ENCODE data around the gene MRPL12.

Gene MRPL12

DNA sequence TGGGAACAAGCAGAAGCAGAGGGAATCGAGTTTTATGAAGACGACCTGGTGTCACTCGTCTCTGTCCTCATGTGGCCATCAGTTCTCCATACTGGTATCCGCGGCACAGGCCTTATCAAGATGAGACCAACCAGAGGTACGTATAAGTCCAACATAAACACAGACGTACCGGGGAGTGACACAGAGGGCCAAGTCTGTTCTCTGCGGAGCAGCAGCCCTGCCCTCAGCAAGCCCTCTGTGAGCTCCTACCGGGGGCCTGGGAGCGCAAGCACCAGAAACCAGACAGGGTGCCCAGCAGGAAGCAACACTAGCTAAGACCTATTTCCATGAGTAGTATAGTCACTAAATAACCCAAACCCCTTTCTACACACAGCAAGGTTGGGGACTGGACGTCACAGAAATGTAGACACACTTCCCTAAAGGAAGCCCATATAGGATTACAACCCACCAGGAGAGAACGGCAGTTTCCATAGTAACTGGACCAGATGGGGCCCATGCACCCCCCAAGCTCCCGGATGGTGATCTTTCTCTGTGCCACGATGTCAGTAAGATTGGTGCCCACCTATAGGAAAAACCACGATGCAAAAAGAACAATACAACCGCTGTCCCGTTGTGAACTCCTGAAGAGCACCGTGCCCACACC, 20.5 kb upstream of the MRPL12 start:
- no peak for DNase-seq (ENCODE audit: low read depth in 2 of 2)

DNA sequence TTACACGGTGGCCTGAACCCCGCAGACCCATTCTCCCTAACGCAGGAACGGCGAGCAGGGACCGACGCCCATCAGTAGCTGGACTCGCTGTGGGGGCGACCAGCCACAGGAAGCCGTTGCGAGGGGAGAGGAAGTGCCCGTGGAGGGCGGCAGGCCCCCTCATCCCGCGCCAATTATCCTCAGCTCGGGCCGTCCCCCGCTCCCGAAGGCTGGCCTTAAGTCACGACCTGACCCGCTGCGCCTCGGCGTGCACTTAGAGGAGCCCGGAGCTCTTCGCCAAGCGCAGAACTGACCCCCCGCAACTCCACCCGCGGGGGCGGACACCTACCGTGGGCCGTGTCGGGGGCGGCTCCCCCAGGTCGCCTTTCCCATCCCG, 20.0 kb upstream of the MRPL12 start:
- DNase-seq (ENCODE audit: low read depth in 2 of 2): no peak

DNA sequence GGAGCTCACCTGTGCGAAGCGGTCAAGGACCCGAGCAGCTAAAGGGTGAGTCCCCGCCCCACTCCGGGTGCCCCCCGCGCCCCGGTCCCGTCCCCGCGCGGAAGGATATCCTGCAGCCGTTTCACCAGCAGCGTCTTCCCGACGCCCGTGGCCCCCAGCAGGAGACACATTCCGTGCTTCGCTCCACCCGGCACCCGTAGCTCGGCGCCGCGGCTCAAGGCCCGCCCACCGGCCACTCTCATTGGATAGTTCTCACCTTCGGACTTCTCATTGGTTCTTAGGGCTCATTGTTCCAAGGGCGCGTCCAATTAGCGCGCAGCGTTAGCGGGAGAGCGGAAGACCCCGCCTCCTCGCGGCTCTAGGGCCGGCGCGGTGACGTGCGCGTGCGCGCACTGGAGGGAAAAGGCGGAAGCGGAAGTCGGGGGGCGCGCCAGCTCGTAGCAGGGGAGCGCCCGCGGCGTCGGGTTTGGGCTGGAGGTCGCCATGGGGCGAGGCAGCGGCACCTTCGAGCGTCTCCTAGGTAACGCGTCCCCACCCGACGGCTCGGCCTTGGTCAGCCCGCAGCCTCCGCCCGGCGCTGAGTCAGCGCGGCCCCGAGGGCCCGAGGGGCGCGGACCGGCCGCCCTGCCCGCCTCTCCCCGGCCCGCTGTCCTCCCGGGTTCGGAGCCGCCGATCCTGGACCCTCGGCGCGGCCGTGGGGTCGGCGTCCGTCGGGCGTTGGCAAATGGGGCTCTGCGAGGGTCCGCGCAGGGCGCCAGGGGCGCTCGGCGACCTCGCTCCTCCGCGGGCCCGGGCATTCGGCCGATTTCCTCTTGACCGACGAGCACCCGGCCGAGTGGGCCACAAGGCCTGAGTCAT, 19.4 kb upstream of the MRPL12 start, which contains the start of the genes ARL16 and HGS:
Gene ARL16 (minus strand): TSS at position 214 of the 858 bp plus-strand sequence. CDS start 44 bp downstream, at position 170.
Gene HGS (plus strand): TSS at position 428 of the 858 bp plus-strand sequence. CDS start 56 bp downstream, at position 484.
- peak; percentile 94 to 96 for DNase-seq (ENCODE audit: low read depth in 2 of 2)

DNA sequence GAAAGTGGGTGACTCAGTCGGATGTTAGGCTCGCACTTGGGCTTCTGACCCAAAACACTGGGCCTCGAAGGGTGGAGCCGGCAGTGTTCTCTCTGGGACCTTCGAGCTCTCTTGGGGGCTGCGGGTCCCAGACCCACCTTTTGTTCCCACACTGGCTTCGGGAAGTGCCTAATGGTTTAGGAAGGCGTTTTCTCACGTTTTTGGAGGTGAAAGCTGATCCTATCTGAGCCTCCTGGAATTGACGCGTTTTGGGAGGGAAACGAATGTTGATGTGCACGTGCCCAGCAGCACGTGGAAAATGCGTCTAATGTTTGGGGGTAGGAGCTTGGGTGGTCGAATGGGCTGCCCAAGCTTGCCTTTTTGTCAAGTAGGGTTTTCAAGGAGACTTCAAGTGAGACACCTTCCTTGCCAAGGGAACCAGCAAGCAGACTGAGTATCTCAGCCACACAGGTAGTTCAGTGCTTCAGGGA, 18.7 kb upstream of the MRPL12 start:
- no peak for DNase-seq (ENCODE audit: low read depth in 2 of 2)

DNA sequence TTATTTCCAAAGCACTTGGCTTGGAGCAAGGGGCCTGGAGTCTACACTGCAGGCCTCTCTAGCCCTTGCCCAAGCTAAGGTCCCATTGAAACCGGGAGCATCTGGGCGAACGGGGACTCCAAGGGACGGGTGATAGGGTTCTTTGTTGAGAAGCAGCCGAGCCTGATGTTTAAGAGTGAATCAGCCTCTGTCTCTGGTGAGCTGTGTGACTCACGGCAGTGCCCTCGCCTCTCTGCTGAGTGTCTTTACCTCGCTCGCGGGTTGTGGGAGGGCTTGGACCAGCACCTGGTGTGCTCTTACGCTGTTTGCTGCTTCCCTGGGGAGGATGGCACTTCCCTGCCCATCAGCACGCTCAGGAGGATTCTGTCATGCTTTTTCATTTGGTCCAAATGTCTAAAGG, 18.1 kb upstream of the MRPL12 start:
- DNase-seq (ENCODE audit: low read depth in 2 of 2): peak in 1 of 2 donors; percentile 47

DNA sequence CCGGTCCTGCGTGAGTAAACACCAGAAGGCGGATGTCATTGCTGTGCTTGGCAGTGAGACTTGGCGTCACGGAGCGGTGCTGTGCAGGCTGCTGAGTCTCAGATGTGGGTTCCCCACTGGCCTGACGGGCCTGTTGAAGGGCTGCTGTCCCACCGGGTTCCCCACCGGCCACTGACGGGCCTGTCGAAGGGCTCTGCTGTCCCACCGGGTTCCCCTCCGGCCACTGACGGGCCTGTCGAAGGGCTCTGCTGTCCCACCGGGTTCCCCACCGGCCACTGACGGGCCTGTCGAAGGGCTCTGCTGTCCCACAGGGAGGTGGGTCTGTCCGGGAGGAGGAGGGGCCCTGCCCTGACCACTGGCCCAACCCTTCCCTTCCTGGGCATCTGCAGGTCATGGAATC, 16.6 kb upstream of the MRPL12 start:
- DNase-seq (ENCODE audit: low read depth in 2 of 2): no peak

DNA sequence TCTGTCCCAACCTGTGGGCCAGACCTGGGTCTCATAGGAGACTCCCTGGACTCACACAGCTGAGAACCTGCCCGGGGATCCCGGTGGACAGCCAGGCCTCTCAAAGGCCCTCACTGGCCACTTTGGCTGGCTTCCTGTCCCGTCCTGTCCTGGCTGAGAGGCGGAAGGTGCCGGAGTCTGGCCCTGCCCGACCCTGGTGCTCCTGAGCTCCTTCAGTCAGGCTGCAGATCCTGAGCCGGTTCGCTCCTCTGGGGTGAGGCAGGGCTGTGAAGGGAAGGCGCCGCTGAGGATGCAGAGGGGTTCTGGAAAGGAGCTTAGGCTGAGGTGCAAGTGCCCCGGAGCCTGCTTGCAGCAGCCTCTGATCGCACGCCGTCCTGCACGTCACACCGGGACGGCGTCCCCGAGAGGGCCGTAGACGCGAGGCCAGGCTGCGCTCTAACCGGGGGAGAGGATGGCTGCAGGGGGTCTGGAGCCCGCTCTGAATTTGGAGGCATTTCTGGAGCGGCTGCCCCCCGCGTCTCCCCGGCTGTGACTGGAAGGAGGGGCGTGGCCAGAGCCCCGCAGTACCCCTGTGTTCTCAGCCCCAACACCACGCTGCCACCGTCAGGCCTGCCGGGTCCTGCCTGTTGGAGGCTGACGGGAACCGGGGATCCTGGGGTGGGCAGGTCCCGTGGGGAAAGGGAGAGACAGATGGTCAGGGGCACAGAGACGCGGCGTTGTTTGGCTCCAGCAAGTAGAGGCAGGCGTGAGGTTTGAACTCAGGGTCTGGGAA, 15.2 kb upstream of the MRPL12 start:
- no peak for DNase-seq (ENCODE audit: low read depth in 2 of 2)

DNA sequence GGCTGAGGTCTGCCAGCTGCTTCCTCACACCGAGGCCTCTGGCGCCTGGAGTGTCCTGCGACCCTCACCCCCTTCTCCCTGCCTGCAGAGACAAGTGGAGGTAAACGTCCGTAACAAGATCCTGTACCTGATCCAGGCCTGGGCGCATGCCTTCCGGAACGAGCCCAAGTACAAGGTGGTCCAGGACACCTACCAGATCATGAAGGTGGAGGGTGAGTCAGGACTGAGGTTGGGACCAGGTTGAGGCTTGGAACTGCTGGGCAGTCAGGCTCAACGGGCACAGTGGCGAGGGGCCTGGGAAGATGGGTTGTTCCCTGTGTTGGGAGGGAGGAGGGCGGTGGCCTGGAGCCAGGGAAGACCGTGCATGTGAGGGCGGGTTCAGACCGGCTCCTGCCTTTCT, 14.6 kb upstream of the MRPL12 start:
- DNase-seq (ENCODE audit: low read depth in 2 of 2): no peak

DNA sequence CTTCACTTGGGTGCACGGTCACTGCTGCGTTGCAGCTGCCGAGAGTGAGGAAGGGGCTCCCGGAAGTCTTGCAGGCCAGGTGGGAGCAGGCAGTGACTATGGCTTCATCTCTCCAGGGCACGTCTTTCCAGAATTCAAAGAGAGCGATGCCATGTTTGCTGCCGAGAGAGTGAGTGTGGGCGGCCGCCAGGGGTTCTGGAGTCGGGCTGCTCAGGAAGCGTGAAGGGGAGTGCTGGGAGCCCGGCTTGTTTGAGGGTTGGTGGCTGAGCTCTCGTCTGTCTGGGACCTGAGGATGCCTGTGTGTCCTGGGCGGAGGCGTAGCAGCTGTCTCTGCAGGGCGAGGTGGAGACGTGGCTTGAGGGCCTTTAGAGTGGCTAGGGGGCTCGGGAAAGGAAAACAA, 13.1 kb upstream of the MRPL12 start:
- DNase-seq (ENCODE audit: low read depth in 2 of 2): no peak

DNA sequence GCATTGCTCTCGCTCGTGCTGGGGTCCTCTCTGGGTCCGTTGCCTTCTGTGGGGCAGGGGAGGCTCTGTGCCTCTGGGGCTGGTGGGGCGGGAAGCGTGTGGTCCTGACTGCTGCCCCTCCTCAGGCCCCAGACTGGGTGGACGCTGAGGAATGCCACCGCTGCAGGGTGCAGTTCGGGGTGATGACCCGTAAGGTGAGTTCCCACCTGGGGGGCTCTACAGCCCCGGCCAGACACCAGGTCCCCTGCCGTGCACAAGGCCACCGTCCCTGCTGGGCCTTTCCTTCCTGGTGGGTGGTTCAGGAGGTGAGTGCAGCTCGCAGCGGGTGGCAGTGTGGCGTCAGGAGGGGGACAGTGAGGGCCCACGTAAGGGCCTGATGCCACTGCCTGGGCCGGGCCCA, 12.6 kb upstream of the MRPL12 start:
- no peak for DNase-seq (ENCODE audit: low read depth in 2 of 2)

DNA sequence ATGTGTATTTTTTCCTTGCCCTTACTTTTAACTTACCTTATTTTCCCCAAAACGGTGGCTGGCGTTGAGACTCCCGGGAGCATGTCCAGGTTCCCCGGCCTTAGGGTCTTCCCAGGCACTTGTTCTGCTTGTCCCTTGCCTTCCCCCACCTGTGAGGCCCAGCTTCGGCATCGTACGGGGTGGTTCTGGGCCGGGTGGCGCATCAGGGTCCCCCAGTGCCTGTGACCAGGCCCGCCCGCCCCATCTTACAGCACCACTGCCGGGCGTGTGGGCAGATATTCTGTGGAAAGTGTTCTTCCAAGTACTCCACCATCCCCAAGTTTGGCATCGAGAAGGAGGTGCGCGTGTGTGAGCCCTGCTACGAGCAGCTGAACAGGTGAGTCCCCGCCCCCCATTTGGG, 12.0 kb upstream of the MRPL12 start:
- no peak for DNase-seq (ENCODE audit: low read depth in 2 of 2)

DNA sequence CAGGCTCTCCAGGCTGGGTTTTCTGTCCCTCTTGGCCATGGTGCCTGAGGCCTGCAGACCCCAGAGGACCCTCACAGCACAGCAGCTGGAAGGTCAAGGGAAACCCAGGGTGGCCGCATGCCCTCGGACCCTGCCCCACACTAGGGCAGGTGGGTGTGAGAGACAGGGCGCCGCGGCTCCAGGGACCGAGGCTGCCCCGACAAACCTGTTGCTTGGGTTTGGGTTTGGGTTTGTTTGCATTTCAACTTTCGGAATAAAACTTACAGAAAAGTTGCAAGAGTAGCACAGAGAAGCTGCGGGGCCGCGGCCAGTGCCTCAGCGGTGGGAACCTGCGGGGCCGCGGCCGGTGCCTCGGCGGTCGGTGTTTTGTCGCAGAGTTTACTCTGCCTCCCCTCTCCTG, 11.6 kb upstream of the MRPL12 start:
- DNase-seq (ENCODE audit: low read depth in 2 of 2): no peak

DNA sequence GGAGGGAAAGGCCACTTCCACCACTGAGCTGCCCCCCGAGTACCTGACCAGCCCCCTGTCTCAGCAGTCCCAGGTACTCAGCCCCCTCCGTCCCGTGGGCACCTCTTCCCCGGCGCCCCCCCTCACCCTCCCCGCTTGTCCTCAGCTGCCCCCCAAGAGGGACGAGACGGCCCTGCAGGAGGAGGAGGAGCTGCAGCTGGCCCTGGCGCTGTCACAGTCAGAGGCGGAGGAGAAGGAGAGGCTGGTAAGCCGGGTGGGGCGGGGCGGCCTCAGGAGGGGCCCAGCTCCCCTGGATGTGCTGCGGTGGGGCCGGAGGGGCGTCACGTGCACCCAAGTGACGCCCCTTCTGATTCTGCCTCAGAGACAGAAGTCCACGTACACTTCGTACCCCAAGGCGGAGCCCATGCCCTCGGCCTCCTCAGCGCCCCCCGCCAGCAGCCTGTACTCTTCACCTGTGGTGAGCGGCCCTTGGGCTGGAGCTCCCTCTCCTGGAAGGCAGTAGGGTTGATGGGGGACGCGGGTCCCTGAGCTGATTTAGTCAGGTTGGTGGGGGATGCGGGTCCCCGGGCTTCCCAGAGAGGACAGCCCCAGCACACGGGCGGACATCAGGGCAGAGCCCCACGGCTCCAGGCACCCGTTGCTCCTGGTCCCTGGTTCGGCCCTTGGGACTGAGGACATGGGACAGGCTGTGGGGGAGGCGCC, 9.5 kb upstream of the MRPL12 start:
- DNase-seq (ENCODE audit: low read depth in 2 of 2): no peak

DNA sequence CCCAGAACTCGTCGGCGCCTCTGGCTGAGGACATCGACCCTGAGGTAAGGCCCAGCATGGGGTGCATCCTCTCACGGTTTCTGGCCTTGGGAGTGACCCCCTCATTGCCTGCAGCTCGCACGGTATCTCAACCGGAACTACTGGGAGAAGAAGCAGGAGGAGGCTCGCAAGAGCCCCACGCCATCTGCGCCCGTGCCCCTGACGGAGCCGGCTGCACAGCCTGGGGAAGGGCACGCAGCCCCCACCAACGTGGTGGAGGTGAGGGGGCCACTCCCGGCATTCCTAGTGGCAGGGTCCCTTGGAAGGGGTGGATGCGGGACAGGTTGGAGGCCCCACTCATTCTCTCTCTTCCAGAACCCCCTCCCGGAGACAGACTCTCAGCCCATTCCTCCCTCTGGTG, 8.4 kb upstream of the MRPL12 start:
- DNase-seq (ENCODE audit: low read depth in 2 of 2): no peak

DNA sequence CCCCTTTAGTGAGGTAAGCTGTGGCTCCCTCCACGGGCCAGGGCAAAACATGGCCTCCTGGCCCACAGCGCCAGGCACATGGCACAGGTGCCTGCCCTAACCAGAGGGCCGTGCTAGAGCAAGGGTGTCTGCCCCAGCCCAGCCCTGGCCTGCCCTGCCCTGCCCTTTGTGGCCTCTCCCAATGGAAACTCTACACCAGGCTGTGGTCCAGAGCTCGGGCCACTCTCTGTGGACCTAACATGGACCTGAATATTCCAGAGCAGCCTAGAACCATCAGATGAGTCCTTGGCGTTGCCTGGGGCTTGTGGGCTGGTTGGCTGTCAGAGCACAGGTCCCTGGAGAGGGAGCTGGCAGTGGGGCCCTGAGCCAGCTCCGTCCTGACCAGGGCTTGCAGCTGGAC, 8.0 kb upstream of the MRPL12 start:
- no peak for DNase-seq (ENCODE audit: low read depth in 2 of 2)

DNA sequence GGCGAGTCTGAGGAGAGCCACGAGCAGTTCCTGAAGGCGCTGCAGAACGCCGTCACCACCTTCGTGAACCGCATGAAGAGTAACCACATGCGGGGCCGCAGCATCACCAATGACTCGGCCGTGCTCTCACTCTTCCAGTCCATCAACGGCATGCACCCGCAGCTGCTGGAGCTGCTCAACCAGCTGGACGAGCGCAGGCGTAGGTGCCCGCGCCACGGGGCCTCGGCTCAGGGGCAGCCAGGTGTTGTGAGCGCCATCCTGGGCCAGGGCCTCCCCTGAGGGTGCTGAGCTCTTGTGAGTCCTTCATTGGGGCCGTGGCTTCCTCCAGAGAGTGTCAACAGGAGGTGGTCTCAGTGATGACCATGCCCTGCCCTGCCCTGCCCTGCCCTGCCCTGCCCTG, 7.4 kb upstream of the MRPL12 start:
- DNase-seq (ENCODE audit: low read depth in 2 of 2): no peak

DNA sequence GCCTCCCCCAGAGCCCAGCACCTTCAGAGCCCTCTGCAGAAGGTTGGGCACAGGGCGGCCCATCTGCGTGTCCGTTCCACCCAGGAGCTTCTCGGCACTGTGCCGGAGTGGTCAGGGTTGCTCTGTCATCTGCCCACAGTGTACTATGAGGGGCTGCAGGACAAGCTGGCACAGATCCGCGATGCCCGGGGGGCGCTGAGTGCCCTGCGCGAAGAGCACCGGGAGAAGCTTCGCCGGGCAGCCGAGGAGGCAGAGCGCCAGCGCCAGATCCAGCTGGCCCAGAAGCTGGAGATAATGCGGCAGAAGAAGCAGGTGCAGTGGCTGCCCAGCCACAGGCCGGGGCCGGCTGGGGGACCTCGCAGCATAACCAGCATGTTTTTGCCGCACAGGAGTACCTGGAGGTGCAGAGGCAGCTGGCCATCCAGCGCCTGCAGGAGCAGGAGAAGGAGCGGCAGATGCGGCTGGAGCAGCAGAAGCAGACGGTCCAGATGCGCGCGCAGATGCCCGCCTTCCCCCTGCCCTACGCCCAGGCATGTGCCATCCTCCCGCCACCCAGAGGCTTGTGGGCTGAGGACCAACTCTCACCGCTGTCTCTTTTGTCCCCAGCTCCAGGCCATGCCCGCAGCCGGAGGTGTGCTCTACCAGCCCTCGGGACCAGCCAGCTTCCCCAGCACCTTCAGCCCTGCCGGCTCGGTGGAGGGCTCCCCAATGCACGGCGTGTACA, 6.8 kb upstream of the MRPL12 start:
- no peak for DNase-seq (ENCODE audit: low read depth in 2 of 2)

DNA sequence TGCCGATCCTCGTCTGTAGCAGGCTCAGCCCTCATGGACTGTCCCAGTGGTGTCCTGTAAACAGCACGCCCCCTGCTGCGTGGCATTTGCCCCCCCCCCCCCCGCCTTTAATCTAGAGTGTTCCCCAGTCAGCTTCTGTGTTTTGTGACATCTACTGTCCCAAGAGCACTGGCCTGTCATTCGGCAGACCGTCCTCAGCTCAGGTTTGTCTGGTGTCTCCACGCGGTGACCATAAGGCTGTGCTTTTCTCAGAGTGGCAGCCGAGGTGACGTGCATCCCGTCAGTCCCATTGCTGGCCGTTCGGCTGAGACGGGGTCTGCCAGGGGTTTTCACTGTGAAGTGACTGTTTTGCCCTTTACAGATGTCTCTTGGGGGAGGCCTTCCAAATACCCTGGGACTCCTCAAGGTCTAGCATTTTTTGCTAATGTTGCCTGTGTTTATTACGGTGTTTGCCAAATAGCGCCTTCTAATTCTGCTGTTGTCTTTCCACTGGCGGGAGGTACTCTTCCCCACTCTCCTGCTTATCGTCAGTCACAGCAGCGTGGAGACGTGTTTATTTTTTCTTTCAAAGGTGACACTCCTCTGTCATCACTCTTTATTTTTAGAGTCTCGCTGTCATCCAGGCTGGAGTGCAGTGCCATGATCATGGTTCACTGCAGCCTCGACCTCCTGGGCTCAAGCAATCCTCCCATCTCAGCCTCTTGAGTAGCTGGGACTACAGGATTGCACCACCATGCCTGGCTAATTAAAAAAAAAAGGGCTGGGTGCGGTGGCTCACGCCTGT, 5.7 kb upstream of the MRPL12 start:
- DNase-seq (ENCODE audit: low read depth in 2 of 2): no peak

DNA sequence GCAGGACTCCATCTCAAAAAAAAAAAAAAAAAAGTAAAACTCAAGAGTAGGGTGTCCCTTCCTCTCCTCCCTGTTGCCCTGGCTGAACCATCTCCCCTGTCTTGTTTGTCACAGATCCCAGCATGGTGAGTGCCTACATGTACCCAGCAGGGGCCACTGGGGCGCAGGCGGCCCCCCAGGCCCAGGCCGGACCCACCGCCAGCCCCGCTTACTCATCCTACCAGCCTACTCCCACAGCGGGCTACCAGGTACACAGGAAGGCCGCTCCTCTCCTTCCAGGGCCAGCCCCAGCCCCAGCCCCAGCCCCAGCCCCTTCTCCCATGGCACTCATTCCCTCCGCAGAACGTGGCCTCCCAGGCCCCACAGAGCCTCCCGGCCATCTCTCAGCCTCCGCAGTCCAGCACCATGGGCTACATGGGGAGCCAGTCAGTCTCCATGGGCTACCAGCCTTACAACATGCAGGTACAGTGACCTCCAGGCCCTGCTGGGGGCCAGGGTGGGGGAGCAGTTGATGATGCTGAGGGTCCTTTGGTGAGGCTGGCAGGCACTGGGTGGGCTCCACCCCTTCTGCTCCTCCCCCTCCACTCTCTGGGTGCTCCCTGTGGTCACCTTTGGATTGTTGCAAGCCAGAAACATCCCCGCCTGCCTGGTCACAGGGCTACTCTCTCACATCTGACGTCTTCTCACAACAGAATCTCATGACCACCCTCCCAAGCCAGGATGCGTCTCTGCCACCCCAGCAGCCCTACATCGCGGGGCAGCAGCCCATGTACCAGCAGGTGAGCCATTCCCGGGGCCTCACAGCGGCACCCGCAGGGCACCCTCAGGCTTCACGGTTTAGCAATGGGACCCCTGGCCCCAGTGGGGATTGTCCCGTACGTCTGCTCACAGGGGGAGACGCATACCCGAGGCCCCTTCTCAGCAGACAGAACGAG, 2.5 kb upstream of the MRPL12 start:
- DNase-seq (ENCODE audit: low read depth in 2 of 2): no peak

Data from stimulated activated CD8-positive, alpha-beta memory T cell treated with anti-CD3 and anti-CD28 coated beads, Interleukin-2, amount 100 ng/mL, for 48 hours (primary cell).